ACC112 (cell line): Measurements from ENCODE around the gene PRKCD.
A peak's percentile ranks its signal among the peaks of the same experiment; 100 is the strongest.

ENCODE experiments used
- H2AFZ ChIP-seq: fragments of 200-600 bp; sonication (generic); one replicate; pipeline ENCODE4 v1.6.0; 2017; ENCODE audit warnings: antibody characterized with exemption, low read length; ENCODE audit not compliant: unreplicated experiment
- H3K27ac ChIP-seq: fragments of 200-600 bp; sonication (generic); 2 replicates; pipeline ENCODE4 v1.5.1; 2014; ENCODE audit warnings: low read depth, mild to moderate bottlenecking, antibody characterized with exemption, low read length, moderate library complexity
- H3K27me3 ChIP-seq: fragments of 200-600 bp; sonication (generic); 2 replicates; pipeline ENCODE4 v1.6.1; 2014; ENCODE audit warnings: mild to moderate bottlenecking, antibody characterized with exemption, low read length, moderate library complexity, mixed read lengths; ENCODE audit not compliant: insufficient read depth
- H3K36me3 ChIP-seq: fragments of 200-600 bp; sonication (generic); 2 replicates; pipeline ENCODE4 v1.6.1; 2016; ENCODE audit warnings: mild to moderate bottlenecking, antibody characterized with exemption, low read length, moderate library complexity, mixed read lengths; ENCODE audit not compliant: insufficient read depth
- H3K4me1 ChIP-seq: fragments of 200-600 bp; sonication (generic); one replicate; pipeline ENCODE4 v1.6.1; 2016; ENCODE audit warnings: low read length, mixed read lengths; ENCODE audit not compliant: insufficient read depth, unreplicated experiment, control insufficient read depth
- H3K4me3 ChIP-seq: fragments of 200-600 bp; sonication (generic); 2 replicates; pipeline ENCODE4 v1.5.1; 2014; ENCODE audit warnings: mild to moderate bottlenecking, low read depth, low read length
- H3K79me2 ChIP-seq: fragments of 200-600 bp; sonication (generic); one replicate; pipeline ENCODE4 v1.6.0; 2016; ENCODE audit warnings: low read length; ENCODE audit not compliant: control insufficient read depth, unreplicated experiment, insufficient read depth

The PRKCD gene

GRCh38 chr3:53227993-53228885 lies 67.2 kb downstream of the PRKCD start:
- H3K36me3 ChIP-seq, result peaks cover 47% of the 10 kb centered on the region; the same call in 1 of the 2 replicates
- no peak overlapping the region for H3K27ac ChIP-seq
- H3K79me2 ChIP-seq, result peaks cover 20% of the 10 kb centered on the region
- H2AFZ ChIP-seq, result no peak overlapping the region
- no peaks in the 10 kb centered on the region for H3K4me1 ChIP-seq
- no peak overlapping the region for H3K4me3 ChIP-seq
- H3K27me3 ChIP-seq, result no peaks in the 10 kb centered on the region

- Histone ChIP-seq H3K4me3 (no peak overlapping the region), H3K36me3 (peaks cover 55% of the 10 kb centered on the region; the same call in 1 of the 2 replicates), H3K27me3 (no peaks in the 10 kb centered on the region), H3K4me1 (no peaks in the 10 kb centered on the region), H2AFZ (no peak overlapping the region), H3K27ac (no peak overlapping the region), H3K79me2 (peaks cover 29% of the 10 kb centered on the region)
Observed at GRCh38 chr3:53229171-53229570, 68.2 kb downstream of the PRKCD start.

- Histone ChIP-seq H3K4me1 (no peaks in the 10 kb centered on the region), H3K4me3 (no peak overlapping the region), H3K36me3 (peaks cover 55% of the 10 kb centered on the region; the same call in 1 of the 2 replicates), H2AFZ (no peak overlapping the region), H3K27me3 (no peaks in the 10 kb centered on the region), H3K79me2 (peaks cover 32% of the 10 kb centered on the region), H3K27ac (no peak overlapping the region)
Observed at GRCh38 chr3:53229606-53230005, 68.6 kb downstream of the PRKCD start.

GRCh38 chr3:53230041-53230621 lies 69.1 kb downstream of the PRKCD start:
- no peaks in the 10 kb centered on the region for H3K27me3 ChIP-seq
- no peaks in the 10 kb centered on the region for H3K4me1 ChIP-seq
- no peak overlapping the region for H3K27ac ChIP-seq
- no peak overlapping the region for H2AFZ ChIP-seq
- peaks cover 58% of the 10 kb centered on the region; the same call in 1 of the 2 replicates for H3K36me3 ChIP-seq
- H3K79me2 ChIP-seq, result peaks cover 36% of the 10 kb centered on the region
- no peak overlapping the region for H3K4me3 ChIP-seq

- H3K36me3 ChIP-seq, result peaks cover 62% of the 10 kb centered on the region; the same call in 1 of the 2 replicates
- no peak overlapping the region for H3K4me3 ChIP-seq
- peaks cover 4% of the 10 kb centered on the region for H3K4me1 ChIP-seq
- H3K27me3 ChIP-seq, result no peaks in the 10 kb centered on the region
- no peak overlapping the region for H3K27ac ChIP-seq
- H2AFZ ChIP-seq, result no peak overlapping the region
- peaks cover 42% of the 10 kb centered on the region for H3K79me2 ChIP-seq
Observed at GRCh38 chr3:53230789-53231188, 69.8 kb downstream of the PRKCD start.

GRCh38 chr3:53231532-53232511 lies 70.8 kb downstream of the PRKCD start:
- H3K27me3 ChIP-seq, result no peaks in the 10 kb centered on the region
- no peak overlapping the region for H3K27ac ChIP-seq
- H2AFZ ChIP-seq, result no peak overlapping the region
- H3K4me3 ChIP-seq, result no peak overlapping the region
- peaks cover 14% of the 10 kb centered on the region for H3K4me1 ChIP-seq
- peaks cover 50% of the 10 kb centered on the region for H3K79me2 ChIP-seq
- H3K36me3 ChIP-seq, result peaks cover 69% of the 10 kb centered on the region; the same call in 1 of the 2 replicates

GRCh38 chr3:53232641-53233377 lies 71.8 kb downstream of the PRKCD start:
- no peak overlapping the region for H3K4me3 ChIP-seq
- H3K27ac ChIP-seq, result peak overlapping the region; percentile 32; the same call in 1 of the 2 replicates
- H3K36me3 ChIP-seq, result peaks cover 68% of the 10 kb centered on the region; the same call in 1 of the 2 replicates
- peaks cover 23% of the 10 kb centered on the region for H3K4me1 ChIP-seq
- H2AFZ ChIP-seq, result no peak overlapping the region
- peaks cover 55% of the 10 kb centered on the region for H3K79me2 ChIP-seq
- H3K27me3 ChIP-seq, result no peaks in the 10 kb centered on the region

GRCh38 chr3:53234130-53234840 lies 73.3 kb downstream of the PRKCD start:
- Histone ChIP-seq H3K79me2 (peaks cover 55% of the 10 kb centered on the region), H3K4me3 (no peak overlapping the region), H3K36me3 (peaks cover 57% of the 10 kb centered on the region; the same call in 1 of the 2 replicates)

GRCh38 chr3:53234841-53235232 lies 73.8 kb downstream of the PRKCD start:
- no peaks in the 10 kb centered on the region for H3K27me3 ChIP-seq
- no peak overlapping the region for H3K4me3 ChIP-seq
- no peak overlapping the region for H2AFZ ChIP-seq
- H3K36me3 ChIP-seq, result peaks cover 53% of the 10 kb centered on the region; the same call in 1 of the 2 replicates
- peaks cover 35% of the 10 kb centered on the region for H3K4me1 ChIP-seq
- H3K79me2 ChIP-seq, result peaks cover 55% of the 10 kb centered on the region
- H3K27ac ChIP-seq, result peak overlapping the region; percentile 18; the same call in 1 of the 2 replicates

More at GRCh38 chr3:53234130-53234840, 73.3 kb downstream of the PRKCD start:
- Histone ChIP-seq H2AFZ (no peak overlapping the region), H3K4me1 (peaks cover 35% of the 10 kb centered on the region), H3K27me3 (no peaks in the 10 kb centered on the region), H3K27ac (peak overlapping the region; percentile 18; the same call in 1 of the 2 replicates)
